Vagina (tissue), 2 donors: ENCODE measurements around the gene NFIX.

Source experiments
- POLR2AphosphoS5 ChIP-seq, 2 donors: sonication (generic); formaldehyde crosslinking; IDR thresholded peaks; one replicate each; pipeline ENCODE4 v1.9.0; 2017; ENCODE audit warnings: antibody characterized with exemption in 2 of 2, mild to moderate bottlenecking in 2 of 2, low read depth in 1 of 2; ENCODE audit not compliant: insufficient read depth in 1 of 2
- TF ChIP-seq, protein P1 (sequence below), 3 experiments: fragments of 450-650 bp in 2 of 3; fragments of 200-600 bp in 1 of 3; sonication (generic) in 1 of 3; IDR thresholded peaks; one replicate each; pipeline ENCODE4 v1.5.1; 2017 to 2019; ENCODE audit warnings: antibody characterized with exemption in 3 of 3, mild to moderate bottlenecking in 2 of 3, moderate library complexity in 2 of 3

DNA sequence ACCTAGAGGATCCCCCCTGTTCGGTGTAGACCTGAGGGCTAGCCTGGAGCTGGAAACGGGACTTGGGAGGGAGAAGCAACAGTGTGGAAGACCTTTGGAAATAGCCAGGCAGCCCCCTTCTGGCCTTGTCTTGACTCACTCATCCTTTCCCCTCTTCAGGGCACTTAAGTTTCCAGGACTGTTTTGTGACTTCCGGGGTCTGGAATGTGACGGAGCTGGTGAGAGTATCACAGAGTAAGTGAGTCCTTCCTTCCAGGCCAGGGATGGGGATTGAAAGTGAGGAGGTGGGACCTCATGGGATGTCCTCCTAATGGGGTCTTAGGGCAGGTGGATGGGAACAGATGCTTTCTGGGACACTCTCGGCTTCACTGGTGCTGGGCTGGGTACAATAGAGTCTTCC is 78.0 kb downstream of the NFIX start:
- TF ChIP-seq, protein P1, sequence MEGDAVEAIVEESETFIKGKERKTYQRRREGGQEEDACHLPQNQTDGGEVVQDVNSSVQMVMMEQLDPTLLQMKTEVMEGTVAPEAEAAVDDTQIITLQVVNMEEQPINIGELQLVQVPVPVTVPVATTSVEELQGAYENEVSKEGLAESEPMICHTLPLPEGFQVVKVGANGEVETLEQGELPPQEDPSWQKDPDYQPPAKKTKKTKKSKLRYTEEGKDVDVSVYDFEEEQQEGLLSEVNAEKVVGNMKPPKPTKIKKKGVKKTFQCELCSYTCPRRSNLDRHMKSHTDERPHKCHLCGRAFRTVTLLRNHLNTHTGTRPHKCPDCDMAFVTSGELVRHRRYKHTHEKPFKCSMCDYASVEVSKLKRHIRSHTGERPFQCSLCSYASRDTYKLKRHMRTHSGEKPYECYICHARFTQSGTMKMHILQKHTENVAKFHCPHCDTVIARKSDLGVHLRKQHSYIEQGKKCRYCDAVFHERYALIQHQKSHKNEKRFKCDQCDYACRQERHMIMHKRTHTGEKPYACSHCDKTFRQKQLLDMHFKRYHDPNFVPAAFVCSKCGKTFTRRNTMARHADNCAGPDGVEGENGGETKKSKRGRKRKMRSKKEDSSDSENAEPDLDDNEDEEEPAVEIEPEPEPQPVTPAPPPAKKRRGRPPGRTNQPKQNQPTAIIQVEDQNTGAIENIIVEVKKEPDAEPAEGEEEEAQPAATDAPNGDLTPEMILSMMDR (IDR thresholded peaks at IDR 0.05): no peak
- TF ChIP-seq POLR2AphosphoS5 (IDR thresholded peaks at IDR 0.05; ENCODE audit: insufficient read depth in 1 of 2, low read depth in 1 of 2): no peak
